Glutamatergic neuron (in vitro differentiated cells): ENCODE measurements around the gene TFRC. TPM values are rescaled to one million over a fixed set of nuclear protein-coding genes. Genes with fewer than 3 reads are reported as not detected.

Experiments
- DNase-seq: peaks from one replicate; pipeline ENCODE4 v3.0.0; 2022
- H3K27ac Mint-ChIP-seq: one replicate; pipeline ENCODE4 v1.8.0; 2020; ENCODE audit warnings: mild to moderate bottlenecking, mixed read lengths, inconsistent platforms; ENCODE audit not compliant: unreplicated experiment
- H3K27me3 Mint-ChIP-seq: one replicate; pipeline ENCODE4 v1.8.0; 2020; ENCODE audit warnings: mild to moderate bottlenecking, moderate library complexity, mixed read lengths, inconsistent platforms; ENCODE audit not compliant: unreplicated experiment
- H3K36me3 Mint-ChIP-seq: one replicate; pipeline ENCODE4 v1.8.0; 2020; ENCODE audit warnings: mild to moderate bottlenecking, mixed read lengths, inconsistent platforms; ENCODE audit not compliant: unreplicated experiment
- H3K4me1 Mint-ChIP-seq: one replicate; pipeline ENCODE4 v1.8.0; 2020; ENCODE audit warnings: mild to moderate bottlenecking, low read depth, mixed read lengths, inconsistent platforms; ENCODE audit not compliant: unreplicated experiment
- H3K4me3 Mint-ChIP-seq: one replicate; pipeline ENCODE4 v1.8.0; 2020; ENCODE audit warnings: mild to moderate bottlenecking, mixed read lengths, inconsistent platforms; ENCODE audit not compliant: unreplicated experiment
- H3K9me3 Mint-ChIP-seq: one replicate; pipeline ENCODE4 v1.8.0; 2020; ENCODE audit warnings: mild to moderate bottlenecking, moderate library complexity, mixed read lengths, inconsistent platforms; ENCODE audit not compliant: unreplicated experiment
- total RNA-seq: library from RNA; stranded (reverse); fragmentation: NEBNext Ultra II Directional; extraction: Animal tissue kit (Norgen Biotek cat#: 25700); gene quantifications from one replicate; pipeline ENCODE4 v1.2.1, GENCODE V29; 2021; ENCODE audit not compliant: unreplicated experiment
- TF ChIP-seq, protein P1 (sequence below): fragments of 200-600 bp; sonication (generic); IDR thresholded peaks from one replicate; pipeline ENCODE4 v1.5.0; 2021; ENCODE audit not compliant: partially characterized antibody, unreplicated experiment

The TFRC gene
- total RNA-seq, 1 donor from 2014 or later = 35.8 TPM

- TF ChIP-seq, protein P1, sequence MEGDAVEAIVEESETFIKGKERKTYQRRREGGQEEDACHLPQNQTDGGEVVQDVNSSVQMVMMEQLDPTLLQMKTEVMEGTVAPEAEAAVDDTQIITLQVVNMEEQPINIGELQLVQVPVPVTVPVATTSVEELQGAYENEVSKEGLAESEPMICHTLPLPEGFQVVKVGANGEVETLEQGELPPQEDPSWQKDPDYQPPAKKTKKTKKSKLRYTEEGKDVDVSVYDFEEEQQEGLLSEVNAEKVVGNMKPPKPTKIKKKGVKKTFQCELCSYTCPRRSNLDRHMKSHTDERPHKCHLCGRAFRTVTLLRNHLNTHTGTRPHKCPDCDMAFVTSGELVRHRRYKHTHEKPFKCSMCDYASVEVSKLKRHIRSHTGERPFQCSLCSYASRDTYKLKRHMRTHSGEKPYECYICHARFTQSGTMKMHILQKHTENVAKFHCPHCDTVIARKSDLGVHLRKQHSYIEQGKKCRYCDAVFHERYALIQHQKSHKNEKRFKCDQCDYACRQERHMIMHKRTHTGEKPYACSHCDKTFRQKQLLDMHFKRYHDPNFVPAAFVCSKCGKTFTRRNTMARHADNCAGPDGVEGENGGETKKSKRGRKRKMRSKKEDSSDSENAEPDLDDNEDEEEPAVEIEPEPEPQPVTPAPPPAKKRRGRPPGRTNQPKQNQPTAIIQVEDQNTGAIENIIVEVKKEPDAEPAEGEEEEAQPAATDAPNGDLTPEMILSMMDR = no peak
- no peak overlapping the region for H3K27ac Mint-ChIP-seq
Measured at GRCh38 chr3:196054661-196055060, 27.2 kb downstream of the TFRC start.

GRCh38 chr3:196053487-196053886, 28.4 kb downstream of the TFRC start:
- H3K27ac Mint-ChIP-seq = no peak overlapping the region
- H3K27me3 Mint-ChIP-seq = no peaks in the 10 kb centered on the region
- H3K4me1 Mint-ChIP-seq = no peaks in the 10 kb centered on the region
- no peak overlapping the region for H3K4me3 Mint-ChIP-seq
- TF ChIP-seq, protein P1 = no peak
- no peaks in the 10 kb centered on the region for H3K36me3 Mint-ChIP-seq
- H3K9me3 Mint-ChIP-seq = peaks cover 1% of the 10 kb centered on the region
- DNase-seq = no peak

More at GRCh38 chr3:196054661-196055060, 27.2 kb downstream of the TFRC start:
- H3K4me3 Mint-ChIP-seq = no peak overlapping the region
- no peaks in the 10 kb centered on the region for H3K36me3 Mint-ChIP-seq
- no peaks in the 10 kb centered on the region for H3K27me3 Mint-ChIP-seq
- peaks cover 1% of the 10 kb centered on the region for H3K9me3 Mint-ChIP-seq
- DNase-seq = no peak
- H3K4me1 Mint-ChIP-seq = no peaks in the 10 kb centered on the region

DNA sequence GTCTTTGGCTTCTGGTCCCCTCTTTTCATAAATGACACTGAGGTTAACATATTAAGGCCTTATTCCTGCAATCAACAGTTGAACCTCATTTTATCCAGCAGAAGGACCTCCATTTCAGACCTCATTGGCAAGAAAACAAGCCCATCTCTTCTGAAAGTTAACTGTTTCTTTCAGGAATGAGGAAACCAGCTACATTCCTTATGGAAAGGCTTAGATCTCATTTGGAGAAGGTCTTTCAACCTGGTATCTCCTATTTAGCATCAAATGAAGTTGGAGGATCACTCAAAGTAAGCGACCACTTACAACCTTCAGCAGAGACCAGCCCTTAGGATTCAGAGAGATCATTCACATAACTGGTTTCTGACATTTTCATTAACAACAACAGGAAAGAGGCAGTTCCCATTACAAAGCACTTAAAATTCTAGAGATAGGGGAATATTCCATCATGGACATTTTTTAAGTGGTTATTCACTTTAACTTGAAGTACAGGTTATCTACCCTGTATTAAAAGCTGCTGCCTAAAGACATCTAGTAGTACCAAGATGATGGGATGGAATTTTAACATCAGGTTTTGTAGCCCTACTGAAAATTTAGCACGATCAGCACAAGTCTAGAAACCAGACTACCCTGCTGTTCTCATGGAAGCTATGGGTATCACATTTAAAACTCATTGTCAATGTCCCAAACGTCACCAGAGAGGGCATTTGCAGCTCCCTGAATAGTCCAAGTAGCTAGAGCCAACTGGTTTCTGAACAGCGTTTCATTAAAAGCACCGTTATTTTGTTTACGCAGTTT, 30.4 kb downstream of the TFRC start:
- Mint-ChIP-seq H3K4me1 (no peaks in the 10 kb centered on the region), H3K36me3 (no peaks in the 10 kb centered on the region), H3K27ac (no peak overlapping the region), H3K27me3 (no peaks in the 10 kb centered on the region), H3K9me3 (no peaks in the 10 kb centered on the region), H3K4me3 (no peak overlapping the region)
- DNase-seq = no peak
- TF ChIP-seq, protein P1 = no peak

DNA sequence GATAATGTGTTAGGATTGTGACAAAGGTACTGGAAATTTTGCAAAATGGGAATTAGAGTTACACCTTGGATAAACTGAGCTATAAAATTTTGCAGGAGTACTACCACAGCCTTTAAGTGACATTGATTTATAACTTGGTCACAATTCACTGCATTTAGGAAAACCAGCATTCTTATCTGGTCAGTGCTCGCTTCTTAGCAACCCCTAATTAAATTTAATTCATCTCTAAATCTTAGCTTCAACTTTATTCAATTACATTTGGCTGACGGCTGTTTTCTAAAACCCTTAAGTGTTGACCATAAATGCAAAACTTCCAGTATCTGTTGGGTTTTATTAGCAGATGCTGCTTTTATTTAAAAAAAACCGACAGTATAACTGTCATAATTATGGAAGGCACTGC, 31.3 kb downstream of the TFRC start:
- Mint-ChIP-seq H3K36me3 (no peaks in the 10 kb centered on the region), H3K27ac (no peak overlapping the region), H3K4me1 (no peaks in the 10 kb centered on the region), H3K9me3 (no peaks in the 10 kb centered on the region), H3K4me3 (no peak overlapping the region), H3K27me3 (no peaks in the 10 kb centered on the region)
- TF ChIP-seq, protein P1 = no peak
- no peak for DNase-seq

- TF ChIP-seq, protein P1 = no peak
- Mint-ChIP-seq H3K27ac (no peak overlapping the region), H3K36me3 (no peaks in the 10 kb centered on the region), H3K4me3 (no peak overlapping the region), H3K4me1 (no peaks in the 10 kb centered on the region), H3K9me3 (peaks cover 2% of the 10 kb centered on the region), H3K27me3 (peaks cover 2% of the 10 kb centered on the region)
- no peak for DNase-seq
Measured at GRCh38 chr3:196049653-196050052, 32.2 kb downstream of the TFRC start.
